Hematopoietic multipotent progenitor cell (in vitro differentiated cells): ENCODE data around the gene ZNF800. TPM values are rescaled to one million over a fixed set of nuclear protein-coding genes. Genes with fewer than 3 reads are reported as not detected.

Source experiments
- DNase-seq, 3 donors: peaks; one replicate each; pipeline ENCODE4 v3.0.0-alpha.2; 2011 to 2015; ENCODE audit warnings: low read depth in 2 of 3, low spot score in 2 of 3
- total RNA-seq: library from RNA; depleted of rRNA; stranded (reverse); fragments of >200 nt; gene quantifications from one replicate; pipeline ENCODE4 v1.2.3, GENCODE V29; 2012

The ZNF800 gene
- total RNA-seq, 1 donor: 15.6 TPM

GRCh38 chr7:127349881-127350280 is 42.6 kb downstream of the ZNF800 start:
- no peak for DNase-seq

- no peak for DNase-seq
Measured at GRCh38 chr7:127348247-127348631, 44.3 kb downstream of the ZNF800 start.

GRCh38 chr7:127347567-127348246 is 44.8 kb downstream of the ZNF800 start:
- peak; percentile 54 to 76 (median 72) for DNase-seq

- DNase-seq: no peak
Measured at GRCh38 chr7:127346575-127347256, 45.8 kb downstream of the ZNF800 start.

- no peak for DNase-seq
Measured at GRCh38 chr7:127342596-127342995, 49.9 kb downstream of the ZNF800 start.

- DNase-seq: no peak
Measured at GRCh38 chr7:127338122-127338521, 54.4 kb downstream of the ZNF800 start.

GRCh38 chr7:127337581-127337980 is 54.9 kb downstream of the ZNF800 start:
- DNase-seq: no peak

- DNase-seq: no peak
Measured at GRCh38 chr7:127336458-127336857, 56.0 kb downstream of the ZNF800 start.

GRCh38 chr7:127332880-127333279 is 59.6 kb downstream of the ZNF800 start:
- DNase-seq: no peak

- no peak for DNase-seq
Measured at GRCh38 chr7:127330070-127330469, 62.4 kb downstream of the ZNF800 start.

- DNase-seq: no peak
Measured at GRCh38 chr7:127322832-127323493, 69.5 kb downstream of the ZNF800 start.

- DNase-seq: no peak
Measured at GRCh38 chr7:127322351-127322750, 70.2 kb downstream of the ZNF800 start.

- no peak for DNase-seq
Measured at GRCh38 chr7:127320974-127321373, 71.5 kb downstream of the ZNF800 start.

Other genes with a start within 250 kb of the ZNF800 start
- gene GRM8, start 139.8 kb downstream of the ZNF800 start, total RNA-seq: not detected
- 21.3 TPM for gene GCC1, start 192.9 kb upstream of the ZNF800 start, total RNA-seq
- gene ARF5, start 195.7 kb upstream of the ZNF800 start, total RNA-seq: 176 TPM
- 3.0 TPM for gene FSCN3, start 201.0 kb upstream of the ZNF800 start, total RNA-seq
- not detected for gene PAX4, start 225.4 kb upstream of the ZNF800 start, total RNA-seq